K562 (cell line): ENCODE data around the gene CD84. TPM values are rescaled to one million over a fixed set of nuclear protein-coding genes. Genes with fewer than 3 reads are reported as not detected.
A peak's percentile ranks its signal among the peaks of the same experiment; 100 is the strongest.

Experiments used
- MITF ChIP-seq: IDR thresholded peaks from 2 replicates; pipeline ENCODE4 v1.6.1; 2014; ENCODE audit warnings: antibody characterized with exemption
- PHB ChIP-seq: fragments of 250-450 bp; sonication (Bioruptor Pico); IDR thresholded peaks from 2 replicates; pipeline ENCODE4 v1.5.0; 2021
- SPI1 ChIP-seq: IDR thresholded peaks from 2 replicates; pipeline ENCODE4 v1.6.1; 2011; ENCODE audit warnings: low read depth, low read length, control low read depth, borderline replicate concordance
- ZNF174 ChIP-seq: fragments of 250-450 bp; sonication (Bioruptor Pico); IDR thresholded peaks from 2 replicates; pipeline ENCODE4 v1.4.0; 2020; ENCODE audit warnings: mild to moderate bottlenecking
- ZNF395 ChIP-seq: fragments of 200-800 bp; sonication (Bioruptor generic); IDR thresholded peaks from 2 replicates; pipeline ENCODE4 v1.6.1; 2017; ENCODE audit warnings: missing genetic modification characterization, missing compliant biosample characterization
- ZNF766 ChIP-seq: fragments of 200-800 bp; sonication (Bioruptor generic); conservative IDR thresholded peaks from 2 replicates; pipeline ENCODE4 v1.6.1; 2016; ENCODE audit warnings: missing genetic modification characterization, missing compliant biosample characterization
- ZZZ3 ChIP-seq: fragments of 450-650 bp; IDR thresholded peaks from 2 replicates; pipeline ENCODE4 v1.6.1; 2016; ENCODE audit warnings: antibody characterized with exemption, mild to moderate bottlenecking, moderate library complexity
- polyA plus RNA-seq, 8 experiments: library from polyadenylated mRNA; depleted of rRNA in 4 of 8; stranded (reverse) in 5 of 8; unstranded in 3 of 8; fragments of >200 nt; fragmentation: Nextera tagmentation in 2 of 8; fragmentation: Illumina TruSeq in 1 of 8; extraction: Ambion mirVana in 2 of 8; extraction: Trizol in 1 of 8; gene quantifications; 2 replicates each; pipeline versions ENCODE4 v1.2.1 to v1.2.3, GENCODE V29; 2011 to 2014; ENCODE audit warnings: inconsistent platforms in 1 of 8, missing spikeins in 1 of 8
- total RNA-seq, 7 experiments: library from RNA; depleted of rRNA in 6 of 7; stranded (reverse); fragments of >200 nt in 6 of 7; fragmentation: Illumina TruSeq in 2 of 7; extraction: Trizol in 2 of 7; gene quantifications; 2 replicates each; pipeline versions ENCODE4 v1.2.1 to v1.2.3, GENCODE V29; 2011 to 2021; ENCODE audit warnings: low replicate concordance in 1 of 7
- TF ChIP-seq, protein P1 (sequence below): fragments of 250-450 bp; sonication (Bioruptor Pico); IDR thresholded peaks from 2 replicates; pipeline ENCODE4 v1.5.0; 2022; ENCODE audit warnings: mild to moderate bottlenecking
- TF ChIP-seq, protein P2 (sequence below): sonication (generic); formaldehyde crosslinking; IDR thresholded peaks from 2 replicates; pipeline ENCODE4 v1.8.0; 2022; ENCODE audit warnings: mild to moderate bottlenecking, missing genetic modification reagents, borderline replicate concordance
- TF ChIP-seq, protein P3 (sequence below): sonication (generic); formaldehyde crosslinking; IDR thresholded peaks from 2 replicates; pipeline ENCODE4 v1.8.1; 2023; ENCODE audit warnings: mild to moderate bottlenecking, missing genetic modification reagents

CD84 gene
- total and polyA plus RNA-seq, 9 of the 15 experiments (the other 6 are each of a cell fraction or from before 2014, with no cell fraction given), result 0.82 to 6.8 (median 2.0) TPM

DNA sequence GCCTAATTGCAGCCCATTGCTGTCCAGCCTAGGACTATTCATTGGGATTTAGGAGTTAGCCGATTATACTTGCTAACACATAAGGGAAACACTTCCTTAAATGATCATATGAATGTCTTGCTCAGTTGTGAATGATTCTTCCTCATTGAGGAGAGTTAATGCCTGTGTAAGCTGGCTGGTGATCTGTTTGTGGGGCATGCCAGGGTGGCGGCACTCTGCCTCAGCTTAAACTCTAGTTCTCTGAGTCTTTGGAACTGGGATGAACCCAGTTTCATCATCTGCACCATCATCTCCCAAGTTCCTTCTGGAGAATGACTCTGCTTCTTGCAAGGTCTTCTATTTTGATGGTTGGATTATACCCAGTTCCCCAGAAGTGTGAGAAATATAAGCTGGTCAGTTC lies 32.4 kb downstream of the CD84 start (continued):
- TF ChIP-seq ZNF395 (CRISPR knock-in tag) (no peak), MITF (no peak), SPI1 (peak; percentile 64; the same call in 1 of the 2 replicates), ZNF766 (CRISPR knock-in tag) (peak; percentile 46; the same call in 1 of the 2 replicates), ZNF174 (CRISPR knock-in tag) (no peak), PHB (no peak), ZZZ3 (no peak)
- TF ChIP-seq, protein P1, sequence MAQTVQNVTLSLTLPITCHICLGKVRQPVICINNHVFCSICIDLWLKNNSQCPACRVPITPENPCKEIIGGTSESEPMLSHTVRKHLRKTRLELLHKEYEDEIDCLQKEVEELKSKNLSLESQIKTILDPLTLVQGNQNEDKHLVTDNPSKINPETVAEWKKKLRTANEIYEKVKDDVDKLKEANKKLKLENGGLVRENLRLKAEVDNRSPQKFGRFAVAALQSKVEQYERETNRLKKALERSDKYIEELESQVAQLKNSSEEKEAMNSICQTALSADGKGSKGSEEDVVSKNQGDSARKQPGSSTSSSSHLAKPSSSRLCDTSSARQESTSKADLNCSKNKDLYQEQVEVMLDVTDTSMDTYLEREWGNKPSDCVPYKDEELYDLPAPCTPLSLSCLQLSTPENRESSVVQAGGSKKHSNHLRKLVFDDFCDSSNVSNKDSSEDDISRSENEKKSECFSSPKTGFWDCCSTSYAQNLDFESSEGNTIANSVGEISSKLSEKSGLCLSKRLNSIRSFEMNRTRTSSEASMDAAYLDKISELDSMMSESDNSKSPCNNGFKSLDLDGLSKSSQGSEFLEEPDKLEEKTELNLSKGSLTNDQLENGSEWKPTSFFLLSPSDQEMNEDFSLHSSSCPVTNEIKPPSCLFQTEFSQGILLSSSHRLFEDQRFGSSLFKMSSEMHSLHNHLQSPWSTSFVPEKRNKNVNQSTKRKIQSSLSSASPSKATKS (CRISPR knock-in tag), result no peak
- TF ChIP-seq, protein P2, sequence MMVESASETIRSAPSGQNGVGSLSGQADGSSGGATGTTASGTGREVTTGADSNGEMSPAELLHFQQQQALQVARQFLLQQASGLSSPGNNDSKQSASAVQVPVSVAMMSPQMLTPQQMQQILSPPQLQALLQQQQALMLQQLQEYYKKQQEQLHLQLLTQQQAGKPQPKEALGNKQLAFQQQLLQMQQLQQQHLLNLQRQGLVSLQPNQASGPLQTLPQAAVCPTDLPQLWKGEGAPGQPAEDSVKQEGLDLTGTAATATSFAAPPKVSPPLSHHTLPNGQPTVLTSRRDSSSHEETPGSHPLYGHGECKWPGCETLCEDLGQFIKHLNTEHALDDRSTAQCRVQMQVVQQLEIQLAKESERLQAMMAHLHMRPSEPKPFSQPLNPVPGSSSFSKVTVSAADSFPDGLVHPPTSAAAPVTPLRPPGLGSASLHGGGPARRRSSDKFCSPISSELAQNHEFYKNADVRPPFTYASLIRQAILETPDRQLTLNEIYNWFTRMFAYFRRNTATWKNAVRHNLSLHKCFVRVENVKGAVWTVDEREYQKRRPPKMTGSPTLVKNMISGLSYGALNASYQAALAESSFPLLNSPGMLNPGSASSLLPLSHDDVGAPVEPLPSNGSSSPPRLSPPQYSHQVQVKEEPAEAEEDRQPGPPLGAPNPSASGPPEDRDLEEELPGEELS (CRISPR knock-in tag), result no peak
- TF ChIP-seq, protein P3, sequence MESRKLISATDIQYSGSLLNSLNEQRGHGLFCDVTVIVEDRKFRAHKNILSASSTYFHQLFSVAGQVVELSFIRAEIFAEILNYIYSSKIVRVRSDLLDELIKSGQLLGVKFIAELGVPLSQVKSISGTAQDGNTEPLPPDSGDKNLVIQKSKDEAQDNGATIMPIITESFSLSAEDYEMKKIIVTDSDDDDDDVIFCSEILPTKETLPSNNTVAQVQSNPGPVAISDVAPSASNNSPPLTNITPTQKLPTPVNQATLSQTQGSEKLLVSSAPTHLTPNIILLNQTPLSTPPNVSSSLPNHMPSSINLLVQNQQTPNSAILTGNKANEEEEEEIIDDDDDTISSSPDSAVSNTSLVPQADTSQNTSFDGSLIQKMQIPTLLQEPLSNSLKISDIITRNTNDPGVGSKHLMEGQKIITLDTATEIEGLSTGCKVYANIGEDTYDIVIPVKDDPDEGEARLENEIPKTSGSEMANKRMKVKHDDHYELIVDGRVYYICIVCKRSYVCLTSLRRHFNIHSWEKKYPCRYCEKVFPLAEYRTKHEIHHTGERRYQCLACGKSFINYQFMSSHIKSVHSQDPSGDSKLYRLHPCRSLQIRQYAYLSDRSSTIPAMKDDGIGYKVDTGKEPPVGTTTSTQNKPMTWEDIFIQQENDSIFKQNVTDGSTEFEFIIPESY (CRISPR knock-in tag), result no peak
